NCI-H2171 (cell line): ENCODE data around the gene SHMT2.

ENCODE experiments used
- DNase-seq: peaks from one replicate; lab custom pipeline; 2025; lab: John Stamatoyannopoulos, UW

SHMT2 gene

GRCh38 chr12:57198329-57198728 is 31.2 kb upstream of the SHMT2 start:
- no peak for DNase-seq

GRCh38 chr12:57199191-57199590 is 30.3 kb upstream of the SHMT2 start:
- DNase-seq, result no peak

- no peak for DNase-seq
Observed at GRCh38 chr12:57200497-57200896, 29.0 kb upstream of the SHMT2 start.

GRCh38 chr12:57201219-57201618 is 28.3 kb upstream of the SHMT2 start:
- no peak for DNase-seq

- DNase-seq, result no peak
Observed at GRCh38 chr12:57201631-57202030, 27.9 kb upstream of the SHMT2 start.

- no peak for DNase-seq
Observed at GRCh38 chr12:57202321-57202720, 27.2 kb upstream of the SHMT2 start.

- DNase-seq, result no peak
Observed at GRCh38 chr12:57203201-57203600, 26.3 kb upstream of the SHMT2 start.

- no peak for DNase-seq
Observed at GRCh38 chr12:57203791-57204190, 25.7 kb upstream of the SHMT2 start.

GRCh38 chr12:57204454-57204853 is 25.1 kb upstream of the SHMT2 start:
- DNase-seq, result no peak

- no peak for DNase-seq
Observed at GRCh38 chr12:57205186-57205585, 24.3 kb upstream of the SHMT2 start.

GRCh38 chr12:57205931-57206330 is 23.6 kb upstream of the SHMT2 start:
- DNase-seq, result no peak

- no peak for DNase-seq
Observed at GRCh38 chr12:57207731-57208630, 21.5 kb upstream of the SHMT2 start.

GRCh38 chr12:57208631-57209282 is 20.8 kb upstream of the SHMT2 start:
- no peak for DNase-seq

- no peak for DNase-seq
Observed at GRCh38 chr12:57209916-57210315, 19.6 kb upstream of the SHMT2 start.

- DNase-seq, result no peak
Observed at GRCh38 chr12:57210461-57210860, 19.1 kb upstream of the SHMT2 start.

GRCh38 chr12:57210926-57211692 is 18.4 kb upstream of the SHMT2 start:
- DNase-seq, result no peak

- no peak for DNase-seq
Observed at GRCh38 chr12:57211791-57212700, 17.5 kb upstream of the SHMT2 start.

GRCh38 chr12:57212701-57213057 is 16.8 kb upstream of the SHMT2 start:
- no peak for DNase-seq

- peak; percentile 84 for DNase-seq
Observed at GRCh38 chr12:57213058-57213715, 16.3 kb upstream of the SHMT2 start.

GRCh38 chr12:57213763-57214397 is 15.6 kb upstream of the SHMT2 start:
- no peak for DNase-seq

GRCh38 chr12:57214398-57214781 is 15.1 kb upstream of the SHMT2 start:
- DNase-seq, result peak; percentile 62
